Measurements from ENCODE around the gene HOXC9.

DNA sequence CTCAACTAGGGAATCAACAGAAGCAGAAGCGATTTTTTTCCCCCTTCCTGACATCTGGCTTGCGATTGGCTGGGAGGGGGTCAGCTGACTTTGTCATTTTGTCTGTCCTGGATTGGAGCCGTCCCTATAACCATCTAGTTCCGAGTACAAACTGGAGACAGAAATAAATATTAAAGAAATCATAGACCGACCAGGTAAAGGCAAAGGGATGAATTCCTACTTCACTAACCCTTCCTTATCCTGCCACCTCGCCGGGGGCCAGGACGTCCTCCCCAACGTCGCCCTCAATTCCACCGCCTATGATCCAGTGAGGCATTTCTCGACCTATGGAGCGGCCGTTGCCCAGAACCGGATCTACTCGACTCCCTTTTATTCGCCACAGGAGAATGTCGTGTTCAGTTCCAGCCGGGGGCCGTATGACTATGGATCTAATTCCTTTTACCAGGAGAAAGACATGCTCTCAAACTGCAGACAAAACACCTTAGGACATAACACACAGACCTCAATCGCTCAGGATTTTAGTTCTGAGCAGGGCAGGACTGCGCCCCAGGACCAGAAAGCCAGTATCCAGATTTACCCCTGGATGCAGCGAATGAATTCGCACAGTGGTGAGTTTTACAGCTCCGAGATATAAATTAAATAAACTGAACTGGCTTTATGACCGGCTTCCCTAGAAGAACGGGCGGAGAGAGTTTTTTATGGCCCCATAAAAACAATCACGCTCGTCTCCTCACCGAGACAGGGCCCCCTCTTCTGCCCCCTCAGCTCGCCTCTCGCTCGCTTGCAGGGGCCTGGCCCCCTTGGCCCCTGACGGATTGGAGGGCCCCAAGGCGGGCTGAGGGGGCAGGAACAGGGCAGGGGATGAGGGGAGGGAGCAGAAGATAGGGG lies 28.6 kb downstream of the HOXC9 start, which contains the start of gene HOXC6:
- TF ChIP-seq, protein P1, sequence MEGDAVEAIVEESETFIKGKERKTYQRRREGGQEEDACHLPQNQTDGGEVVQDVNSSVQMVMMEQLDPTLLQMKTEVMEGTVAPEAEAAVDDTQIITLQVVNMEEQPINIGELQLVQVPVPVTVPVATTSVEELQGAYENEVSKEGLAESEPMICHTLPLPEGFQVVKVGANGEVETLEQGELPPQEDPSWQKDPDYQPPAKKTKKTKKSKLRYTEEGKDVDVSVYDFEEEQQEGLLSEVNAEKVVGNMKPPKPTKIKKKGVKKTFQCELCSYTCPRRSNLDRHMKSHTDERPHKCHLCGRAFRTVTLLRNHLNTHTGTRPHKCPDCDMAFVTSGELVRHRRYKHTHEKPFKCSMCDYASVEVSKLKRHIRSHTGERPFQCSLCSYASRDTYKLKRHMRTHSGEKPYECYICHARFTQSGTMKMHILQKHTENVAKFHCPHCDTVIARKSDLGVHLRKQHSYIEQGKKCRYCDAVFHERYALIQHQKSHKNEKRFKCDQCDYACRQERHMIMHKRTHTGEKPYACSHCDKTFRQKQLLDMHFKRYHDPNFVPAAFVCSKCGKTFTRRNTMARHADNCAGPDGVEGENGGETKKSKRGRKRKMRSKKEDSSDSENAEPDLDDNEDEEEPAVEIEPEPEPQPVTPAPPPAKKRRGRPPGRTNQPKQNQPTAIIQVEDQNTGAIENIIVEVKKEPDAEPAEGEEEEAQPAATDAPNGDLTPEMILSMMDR (IDR thresholded peaks at IDR 0.05) = no peak
- TF ChIP-seq POLR2A (IDR thresholded peaks at IDR 0.05) = no peak
